CD4-positive, alpha-beta T cell treated with Interleukin-21 for 1 hour (primary cell): ENCODE measurements around the gene PMVK.

Source experiments
- DNase-seq: peaks from one replicate; pipeline ENCODE4 v3.0.0-alpha.2; 2020

The PMVK gene

DNA sequence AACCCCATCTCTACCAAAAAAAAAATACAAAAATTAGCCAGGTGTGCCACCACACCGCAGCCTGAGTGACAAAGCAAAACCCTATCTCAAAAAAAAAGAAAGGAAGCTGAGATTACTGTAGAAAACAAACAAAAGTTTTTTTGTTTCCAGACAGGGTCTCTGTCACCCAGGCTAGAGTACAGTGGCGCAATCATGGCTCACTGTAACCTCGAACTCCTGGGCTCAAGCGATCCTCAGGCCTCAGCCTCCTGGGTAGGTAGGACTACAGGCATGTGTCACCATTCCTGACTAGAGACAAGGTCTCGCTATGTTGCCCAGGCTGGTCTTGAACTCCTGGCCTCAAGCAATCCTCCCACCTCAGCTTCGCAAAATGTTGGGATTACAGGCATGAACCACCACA is 27.8 kb upstream of the PMVK start:
- DNase-seq = no peak

DNA sequence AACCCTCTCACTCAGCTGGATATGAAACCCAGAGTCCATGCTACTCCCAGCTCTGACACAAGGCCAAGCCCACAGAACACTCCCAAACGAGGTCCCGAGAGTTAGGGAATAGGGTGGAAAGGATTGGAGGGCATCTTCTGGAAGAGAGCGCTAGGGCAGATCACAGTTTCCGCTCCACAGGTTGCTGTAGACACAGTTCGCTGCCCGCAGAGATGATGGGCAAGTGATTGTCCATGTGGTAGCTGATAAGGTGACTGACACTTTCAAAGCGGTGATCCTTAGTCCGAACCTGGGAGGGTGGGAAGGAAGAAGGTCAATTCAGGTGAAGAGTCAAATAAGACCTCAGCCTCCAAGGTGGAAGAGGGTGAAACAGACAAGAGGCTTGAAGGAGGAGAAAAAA is 27.1 kb upstream of the PMVK start:
- no peak for DNase-seq

DNA sequence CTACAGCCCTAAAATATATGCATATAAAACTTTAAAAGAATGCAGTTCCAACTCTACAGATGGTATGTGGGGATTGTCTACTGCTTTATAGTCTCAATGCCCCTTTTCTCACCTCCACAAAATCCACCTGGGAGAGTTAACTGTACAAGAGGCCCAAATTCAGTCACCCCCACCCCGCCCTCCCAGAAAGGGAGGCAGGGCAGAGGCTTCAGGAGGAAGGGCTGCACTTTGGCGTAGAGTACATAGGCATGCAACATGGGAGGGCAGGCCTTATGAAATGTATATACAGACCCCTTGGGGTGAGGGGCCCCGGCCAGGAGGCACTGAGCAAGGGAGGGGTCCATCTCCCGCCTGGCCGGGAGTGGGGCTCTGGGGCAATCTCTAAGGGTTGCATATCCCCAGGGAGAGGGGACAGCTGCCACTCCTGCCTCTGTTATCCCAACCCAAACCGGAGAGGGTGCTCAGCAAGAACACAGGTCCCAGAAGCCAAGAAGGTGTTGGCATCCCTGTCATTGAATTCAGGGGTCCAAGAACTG is 26.3 kb upstream of the PMVK start:
- DNase-seq = no peak

DNA sequence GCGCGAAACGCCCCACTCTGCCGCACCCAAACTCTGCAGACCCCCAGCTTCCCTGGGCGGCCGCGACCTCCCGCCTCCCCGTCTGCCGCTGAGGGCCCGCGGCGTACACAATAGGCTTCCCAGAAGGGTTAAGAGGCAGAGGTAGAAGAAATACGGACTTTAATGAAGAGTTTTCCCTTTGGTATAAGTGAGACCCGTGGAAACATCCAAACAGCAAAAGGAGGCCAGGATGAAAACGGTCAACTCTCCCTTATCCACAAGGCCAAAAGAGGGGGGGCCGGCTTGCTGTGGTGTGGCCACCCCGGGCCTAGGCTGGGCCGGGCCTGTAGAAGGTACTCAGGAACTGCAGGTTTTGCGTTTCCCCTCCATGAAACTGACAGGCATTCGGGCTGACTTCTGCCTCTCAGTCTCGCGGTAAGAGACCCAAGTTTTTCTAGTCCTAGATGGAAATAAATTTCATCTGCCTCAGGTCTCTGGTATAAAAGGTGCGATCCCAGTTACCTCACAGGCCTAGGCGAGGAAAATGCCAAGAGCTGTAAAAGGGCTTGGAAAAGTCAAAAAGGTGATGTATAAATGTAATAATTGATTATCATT is 25.7 kb upstream of the PMVK start:
- DNase-seq = peak; percentile 37

DNA sequence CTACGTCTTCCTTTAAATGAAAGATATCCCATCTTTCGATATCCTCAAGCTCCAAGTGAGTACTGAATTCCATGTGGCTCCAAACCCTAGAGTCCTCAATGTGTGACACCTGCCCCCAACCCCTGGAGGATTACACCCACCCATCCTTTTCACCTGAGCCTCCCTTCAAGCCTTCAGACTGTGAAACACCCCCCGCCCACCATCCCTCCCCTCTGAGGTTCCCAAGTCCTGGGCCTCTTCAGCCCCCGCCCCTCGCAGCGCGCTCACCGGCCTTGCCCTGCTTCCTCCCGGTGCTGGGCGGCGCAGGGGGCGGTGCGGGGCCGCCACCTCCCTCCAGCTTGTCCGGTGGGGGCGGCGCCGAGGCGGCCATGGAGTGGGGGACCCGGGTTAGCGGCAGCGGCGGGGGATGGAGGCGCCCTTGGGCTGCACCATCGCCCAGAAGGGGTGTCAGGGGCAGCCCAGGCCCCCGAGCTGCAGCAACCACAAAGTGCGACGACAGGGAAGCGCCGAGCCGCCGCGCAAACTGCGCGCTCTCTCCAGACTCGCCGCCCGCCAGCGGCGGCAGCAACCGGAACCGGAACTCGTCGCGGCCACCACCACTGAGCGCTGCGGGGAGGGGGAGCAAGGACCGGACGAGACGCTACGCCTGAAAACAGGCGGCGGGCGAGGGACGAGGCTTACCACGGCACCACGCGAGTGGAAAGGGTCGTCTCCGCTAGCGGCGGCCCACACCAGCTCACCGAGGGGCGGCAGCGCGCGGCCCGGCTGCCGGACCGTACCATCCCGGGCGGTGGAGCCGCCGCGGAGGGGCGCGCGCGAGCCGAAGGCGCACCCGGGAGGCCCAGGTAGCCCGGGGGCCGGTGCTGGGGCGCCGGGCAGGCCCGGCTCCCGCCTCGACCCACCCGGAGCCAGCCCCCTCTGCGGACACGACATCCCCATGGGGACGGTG is 25.0 kb upstream of the PMVK start, which contains the start of gene PYGO2:
TSS of gene PYGO2 (minus strand) at position 576 of the 949 bp plus-strand sequence. CDS start at position 370, 206 bp downstream.
- peak; percentile 85 for DNase-seq

DNA sequence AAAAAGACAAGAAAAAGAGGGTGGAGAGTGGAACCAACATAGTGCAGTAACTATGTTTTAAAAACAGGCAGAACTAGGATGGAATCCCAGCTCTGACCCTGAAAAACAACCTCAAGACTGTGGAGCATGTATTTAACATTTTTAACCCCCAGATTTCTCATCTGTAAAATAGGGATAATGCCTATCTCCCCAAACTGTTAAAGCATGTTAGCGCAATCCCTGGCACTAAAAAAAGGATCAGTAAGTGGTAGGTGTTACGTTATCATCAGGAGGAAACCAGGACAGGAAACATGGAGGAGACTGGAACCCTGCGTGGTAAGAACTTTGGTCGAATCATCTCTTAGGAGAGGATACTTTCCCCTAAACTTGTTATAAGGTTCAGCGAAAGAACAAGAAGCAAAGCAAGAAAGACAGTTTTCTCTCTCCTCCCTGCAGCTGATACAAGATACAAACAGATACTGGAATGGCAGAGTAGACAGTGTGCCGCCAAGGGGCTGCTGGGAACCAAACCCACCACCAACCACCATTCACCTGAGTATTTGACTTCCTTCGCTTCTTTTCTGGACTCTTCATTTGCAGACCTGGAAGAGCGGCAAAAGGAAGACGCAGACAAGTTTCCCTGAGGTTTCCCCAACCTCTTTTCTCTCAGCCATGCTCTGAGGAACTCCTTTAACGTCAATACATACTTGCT is 24.1 kb upstream of the PMVK start:
- DNase-seq = no peak

DNA sequence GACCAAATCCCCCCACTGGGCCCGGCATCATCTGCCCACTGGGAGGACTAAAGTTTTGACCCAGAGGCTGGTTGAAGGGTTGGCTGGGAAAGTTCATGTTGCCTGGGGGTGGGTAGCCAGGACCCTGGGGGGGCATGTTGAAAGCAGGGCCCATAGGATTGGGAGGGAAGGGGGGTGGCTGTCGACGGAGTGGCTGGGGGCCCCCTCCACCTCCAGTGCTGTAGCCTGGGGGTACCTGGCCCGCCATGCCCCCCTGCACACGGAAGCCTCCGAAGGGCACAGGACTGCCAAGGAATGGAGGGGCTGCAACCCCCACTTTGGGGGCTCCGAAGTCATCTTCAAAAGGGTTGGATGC is 22.9 kb upstream of the PMVK start:
- no peak for DNase-seq

DNA sequence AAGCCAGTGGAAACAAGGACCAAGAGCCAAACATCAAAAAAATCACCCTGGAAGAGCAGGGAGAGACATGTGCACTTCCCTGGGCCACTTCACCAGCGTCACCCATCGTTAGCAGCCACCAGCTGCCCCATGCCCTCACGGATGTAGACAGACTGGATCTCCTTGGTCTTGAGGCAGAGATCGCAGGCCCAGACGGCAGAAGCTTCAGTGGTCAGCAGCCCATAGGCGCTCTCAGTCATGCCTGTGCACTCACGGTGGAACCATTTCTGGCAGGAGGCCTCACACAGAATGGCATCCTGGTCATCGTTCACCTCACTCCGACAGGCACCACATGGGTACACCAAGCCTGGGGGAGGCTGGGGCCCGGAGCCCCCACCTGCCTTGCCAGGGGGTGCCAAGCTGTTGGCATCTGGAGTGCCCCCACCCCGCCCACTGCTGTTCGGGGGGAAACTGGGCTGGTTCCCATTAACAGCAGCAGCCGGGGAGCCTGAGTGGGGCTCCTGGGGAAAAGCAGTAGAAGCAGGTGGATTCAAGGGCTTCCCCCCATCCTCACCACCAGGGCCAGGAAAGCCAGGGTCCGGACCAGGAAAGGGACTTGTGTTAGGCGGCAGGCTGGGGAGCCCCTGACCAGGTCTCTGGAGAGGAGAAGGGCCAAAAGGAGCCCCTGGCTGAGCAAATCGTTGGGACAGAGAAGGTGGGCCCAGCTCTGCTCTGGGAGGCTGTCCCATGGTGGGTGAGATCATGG is 22.3 kb upstream of the PMVK start:
- no peak for DNase-seq

DNA sequence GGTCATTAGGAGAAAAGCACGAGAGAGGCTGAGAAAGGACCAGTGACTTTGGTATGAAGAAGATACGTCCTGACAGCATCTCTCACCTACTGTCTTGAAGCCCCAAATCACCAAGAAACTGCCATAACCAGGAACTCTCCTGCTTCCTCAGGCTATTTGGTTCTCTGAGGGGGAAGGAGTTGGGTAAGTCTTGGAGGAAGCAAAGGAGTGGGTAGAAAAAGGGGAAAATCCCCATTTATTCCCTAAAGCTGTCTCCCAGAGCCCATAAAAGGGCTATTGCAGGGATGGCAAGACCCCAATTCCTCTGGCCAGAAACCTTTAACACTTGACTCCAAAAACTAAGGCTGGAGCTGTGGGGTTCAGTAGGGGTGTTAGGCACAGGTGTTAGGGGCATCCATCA is 21.5 kb upstream of the PMVK start:
- no peak for DNase-seq

DNA sequence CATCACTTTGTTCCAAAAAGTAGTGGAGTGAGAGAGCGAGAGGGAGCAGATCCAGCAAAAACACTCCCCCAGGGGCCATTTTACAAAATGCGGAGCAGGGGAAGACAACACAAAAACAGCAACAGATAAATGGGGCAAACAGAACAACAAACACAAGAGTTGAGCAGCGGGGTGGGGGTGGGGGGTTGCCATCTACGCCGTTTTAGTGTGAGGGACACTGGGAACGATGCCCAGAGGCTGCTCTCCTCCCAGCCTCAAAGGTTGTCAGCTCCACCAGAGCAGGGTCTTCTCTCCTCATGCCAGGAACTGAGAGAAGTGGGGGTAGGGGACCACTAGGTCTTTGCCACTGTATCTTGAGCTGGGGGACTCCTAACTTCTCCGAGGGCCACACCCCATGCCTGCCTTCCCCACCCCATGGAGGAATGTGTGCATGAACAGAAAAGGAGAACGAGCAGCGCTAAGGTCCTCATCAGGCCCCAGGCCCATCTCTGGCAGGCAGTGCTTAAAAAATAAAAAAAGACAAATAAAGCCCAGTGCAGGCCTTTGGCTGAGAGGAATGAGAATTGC is 20.7 kb upstream of the PMVK start:
- no peak for DNase-seq

DNA sequence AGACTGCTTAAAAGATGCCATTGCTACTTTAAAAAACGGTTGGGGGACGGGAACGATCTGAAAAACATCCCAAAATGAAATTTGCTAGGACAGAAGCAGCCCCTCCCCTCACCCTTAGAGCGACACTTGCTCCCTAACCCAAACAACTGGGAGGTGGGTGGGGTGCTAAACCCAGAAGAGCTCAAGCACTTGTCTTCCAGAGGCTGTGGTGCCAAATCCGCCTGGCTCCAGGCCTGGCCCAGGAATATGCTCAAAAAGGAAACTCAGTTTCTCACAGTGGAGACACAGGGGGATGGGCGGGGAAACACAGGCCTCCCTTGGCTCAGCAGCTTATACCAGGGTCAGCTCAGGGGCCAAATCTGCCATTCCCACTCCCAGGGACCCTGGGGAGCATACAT is 20.0 kb upstream of the PMVK start:
- DNase-seq = no peak

DNA sequence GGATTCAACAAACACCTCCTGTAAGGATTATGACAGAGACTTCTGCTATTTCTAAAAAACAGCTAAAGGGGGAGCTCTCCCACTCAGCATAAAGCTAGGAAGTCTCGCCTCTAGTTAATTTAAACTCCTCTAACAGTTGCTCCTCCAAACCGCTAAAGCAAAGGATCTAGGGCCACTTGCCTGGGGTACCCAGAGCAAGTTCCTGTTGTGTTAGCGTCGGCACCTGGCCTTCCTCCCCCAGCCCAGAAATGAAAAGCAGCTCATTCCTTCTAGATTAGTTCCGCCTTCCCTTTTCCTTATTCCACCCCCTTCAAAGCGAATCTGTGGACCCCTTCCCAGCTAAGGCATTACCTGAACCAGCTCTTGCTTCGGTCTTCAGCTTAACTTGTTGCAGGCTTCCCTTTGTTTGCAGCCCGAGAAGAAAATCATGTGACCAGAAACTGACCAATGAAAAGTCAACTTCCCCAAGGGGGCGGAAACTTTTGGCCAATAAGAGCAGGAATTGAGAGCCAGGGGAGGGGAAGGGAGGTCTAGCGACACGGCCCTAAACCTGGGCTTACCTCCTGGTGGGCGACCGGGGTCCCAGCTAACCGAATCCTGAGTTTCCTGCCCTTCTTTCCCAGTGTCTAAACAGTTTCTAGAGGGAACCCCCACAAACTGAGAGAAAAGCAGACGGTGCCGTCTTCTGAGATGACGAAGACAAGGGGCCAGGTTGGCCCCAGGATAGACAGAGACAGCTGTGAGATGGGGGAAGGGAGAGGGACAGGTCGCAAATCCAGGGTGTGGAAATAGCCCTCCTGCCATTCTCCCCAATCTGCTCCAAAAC is 19.4 kb upstream of the PMVK start, which contains the start of gene PBXIP1:
TSS of gene PBXIP1 (minus strand) at position 382 of the 826 bp plus-strand sequence. CDS start 2,378 bp downstream, outside the sequence.
- peak; percentile 96 for DNase-seq

DNA sequence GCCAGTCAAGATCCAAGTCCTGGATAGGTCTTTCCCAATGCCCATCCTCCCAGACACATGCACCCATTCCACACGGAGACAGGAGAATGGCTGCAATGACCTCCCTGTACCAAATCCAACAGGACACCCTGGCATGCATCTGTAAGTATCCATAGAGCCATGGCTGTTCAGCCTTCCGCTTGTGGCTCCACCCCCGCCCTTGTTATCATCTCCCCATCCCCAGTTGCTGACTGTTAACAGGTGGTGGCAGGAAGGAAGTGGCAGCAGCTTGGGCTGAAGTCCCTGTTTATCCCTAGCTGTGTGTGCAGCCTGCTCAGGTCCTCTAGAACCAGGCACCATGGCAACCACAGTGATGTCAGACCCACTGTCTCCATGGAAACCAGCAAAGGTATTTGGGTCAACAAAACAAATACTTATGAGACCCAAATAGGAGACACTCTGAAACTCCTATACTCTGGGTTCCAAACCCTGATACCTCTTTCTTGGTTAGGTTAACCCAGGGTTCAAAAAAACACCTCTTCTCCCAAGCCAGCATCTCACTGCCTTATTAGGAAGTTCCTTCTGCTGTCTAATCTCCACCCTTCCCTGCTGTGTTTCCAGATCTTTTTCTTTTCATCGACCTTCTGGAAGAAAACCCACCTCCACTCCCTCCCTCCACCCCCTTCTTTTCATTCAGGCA is 18.7 kb upstream of the PMVK start:
- peak; percentile 99 for DNase-seq

DNA sequence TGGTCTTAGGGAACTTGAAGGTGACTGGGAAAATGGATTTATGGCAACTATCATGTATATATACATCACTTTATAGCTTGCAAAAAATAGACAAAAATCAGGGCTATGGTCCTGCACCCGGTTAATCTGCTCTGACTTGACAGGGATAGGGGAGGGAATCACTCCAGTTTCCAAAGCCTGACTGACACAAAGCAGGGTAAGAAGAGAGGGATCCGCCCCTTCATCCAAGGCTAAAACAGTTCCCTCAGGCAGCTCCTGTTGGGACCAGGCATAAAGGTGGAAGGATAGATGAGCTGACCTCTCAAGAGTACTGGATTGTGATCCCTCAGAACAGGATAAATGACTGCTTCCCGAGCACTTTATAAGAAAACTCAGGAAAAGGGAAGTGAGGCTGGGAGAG is 18.0 kb upstream of the PMVK start:
- DNase-seq = peak; percentile 24

DNA sequence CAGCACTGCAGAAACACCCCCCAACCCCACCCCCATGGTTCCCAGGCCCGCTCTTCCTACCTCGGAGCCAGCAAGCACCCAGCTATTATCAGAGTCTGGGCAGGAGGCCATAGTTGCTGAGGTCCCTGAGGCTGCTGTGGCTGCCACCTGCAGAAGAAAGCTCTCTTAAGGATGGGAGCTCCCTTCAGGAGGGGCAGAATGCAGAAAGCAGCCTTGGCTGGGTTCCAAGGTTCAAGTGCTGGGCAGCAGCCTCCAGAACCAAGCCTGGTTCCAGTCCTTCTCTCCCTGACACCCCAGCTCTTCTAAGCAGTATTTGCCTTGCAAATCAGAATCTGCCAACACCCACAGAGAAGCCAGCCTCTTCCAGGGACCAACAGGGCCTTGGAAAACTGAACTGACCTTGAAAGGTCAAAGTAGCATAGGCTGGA is 17.1 kb upstream of the PMVK start:
- peak; percentile 34 for DNase-seq

DNA sequence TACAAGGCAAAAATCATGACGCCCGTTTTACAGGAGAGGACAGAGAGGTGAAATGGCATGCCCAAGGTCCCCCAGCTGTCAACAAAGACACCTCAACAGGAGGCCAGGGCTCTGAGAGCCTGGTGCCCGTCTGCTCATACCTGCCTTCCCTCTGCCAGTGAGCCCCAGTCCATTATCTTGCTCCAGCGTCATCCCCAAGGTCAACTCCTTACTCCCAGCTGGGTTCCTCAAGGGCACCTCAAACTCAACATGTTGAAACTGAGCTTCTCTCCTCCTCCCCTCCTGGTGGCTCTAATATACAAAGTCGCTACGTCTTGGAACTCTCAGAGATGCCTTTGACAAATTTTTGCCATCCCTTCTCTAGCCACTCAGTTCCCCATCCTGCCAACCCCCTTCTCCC is 16.1 kb upstream of the PMVK start:
- no peak for DNase-seq

DNA sequence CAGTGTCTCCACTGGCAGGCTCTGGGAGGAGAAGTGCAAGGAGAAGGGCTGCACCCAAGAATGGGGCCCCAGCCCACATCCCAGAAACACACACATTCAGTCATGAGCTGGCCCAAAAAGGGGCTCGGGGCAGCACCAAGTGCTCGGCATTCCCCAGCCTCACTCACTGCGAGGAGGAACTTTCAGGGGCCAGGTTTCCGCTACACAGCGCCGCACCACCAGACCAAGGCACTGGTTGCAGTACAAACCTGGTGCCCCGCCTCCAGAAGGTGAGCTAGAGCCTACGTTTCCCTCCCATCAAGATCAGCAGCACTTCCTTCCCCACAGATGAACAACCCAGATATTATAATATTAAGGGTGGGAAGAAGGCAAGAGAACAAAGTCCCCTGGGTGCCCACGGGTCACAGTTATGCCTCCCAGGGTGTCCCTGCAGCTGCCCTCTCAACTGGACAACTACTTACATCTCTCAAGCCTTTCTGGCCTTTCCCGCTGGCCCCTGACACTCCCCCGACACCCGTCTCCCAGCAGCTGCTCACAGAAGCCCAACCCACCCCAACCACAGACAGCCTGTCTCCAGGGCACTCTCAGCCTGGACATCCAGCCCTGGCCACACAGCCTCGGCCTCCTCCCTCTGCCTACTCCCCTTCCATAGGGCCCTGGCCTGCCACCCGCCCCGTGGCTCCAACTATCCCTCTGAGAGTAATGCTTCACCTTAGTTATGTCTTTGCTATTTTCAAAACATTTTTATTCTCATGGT is 15.6 kb upstream of the PMVK start:
- peak; percentile 81 for DNase-seq

DNA sequence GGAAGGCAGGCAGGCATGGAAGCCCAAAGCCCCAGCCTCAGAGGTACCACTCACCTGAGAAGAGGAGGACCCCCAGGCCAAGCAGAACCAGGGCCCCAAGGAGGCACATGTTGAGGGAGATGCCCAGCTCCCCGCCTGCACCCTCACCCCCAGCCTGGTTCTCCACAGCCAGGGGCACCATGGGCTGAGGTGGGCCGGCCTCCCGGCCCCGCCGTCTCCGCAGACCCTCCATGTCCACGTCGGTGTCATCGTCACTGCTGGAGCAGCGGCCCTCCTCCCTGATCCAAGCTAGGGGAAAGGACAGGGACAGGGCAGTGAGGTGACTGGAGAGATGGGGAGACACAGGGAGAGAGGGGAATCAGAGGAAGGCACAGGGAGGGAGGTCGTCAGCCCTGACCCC is 11.6 kb upstream of the PMVK start:
- DNase-seq = no peak

DNA sequence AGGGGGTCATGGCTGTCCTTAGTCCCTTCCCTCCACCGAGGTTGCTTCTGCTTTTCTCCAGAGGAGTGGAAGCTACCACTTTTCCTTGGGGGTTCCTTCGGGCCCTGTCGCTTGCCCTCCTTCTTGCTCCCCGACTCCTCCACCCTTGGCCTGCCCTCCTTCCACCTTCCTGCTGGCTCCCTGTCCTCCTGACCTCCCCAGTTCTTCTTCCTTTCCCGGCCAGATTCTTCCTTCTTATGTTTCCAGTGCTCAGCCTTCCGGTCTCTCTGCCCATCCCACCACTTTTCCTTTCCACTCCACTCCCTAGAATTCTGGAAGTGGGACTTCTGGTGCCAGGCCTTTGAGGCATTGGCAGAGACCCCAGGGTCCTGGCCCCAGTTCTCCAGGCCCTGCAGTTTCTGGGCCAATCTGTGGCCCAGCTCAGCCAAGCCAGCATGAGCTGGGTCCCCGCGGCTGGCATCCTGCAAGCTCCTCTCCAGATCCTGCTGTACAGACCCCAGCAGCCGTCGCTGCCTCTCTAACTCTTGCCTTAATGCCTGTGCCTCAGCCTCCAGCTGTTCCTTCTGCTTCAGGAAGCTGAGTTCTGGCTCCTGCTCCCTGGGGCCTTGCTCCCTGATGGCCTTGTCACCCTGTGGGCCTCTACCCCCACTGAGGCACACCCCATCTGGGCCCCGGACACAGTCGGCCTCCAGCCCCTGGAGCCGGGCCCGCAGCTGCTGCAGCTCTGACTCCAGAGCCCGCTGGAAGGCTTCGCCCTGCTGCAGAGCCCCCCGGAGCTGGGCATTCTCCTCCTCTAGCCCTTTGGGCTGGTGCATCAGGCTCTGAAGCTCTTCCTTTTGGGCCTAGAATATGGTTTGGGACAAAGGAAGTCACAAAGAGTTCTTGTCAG is 9.7 kb upstream of the PMVK start:
- DNase-seq = no peak
